ENCODE data around the gene TSHZ2.

Gene TSHZ2

GRCh38 chr20:53016071-53016470, 43.9 kb downstream of the TSHZ2 start:
- no peak overlapping the region for H3K4me3 ChIP-seq (ENCODE audit: insufficient read depth in 1 of 2, low read depth in 1 of 2, low read length in 2 of 2)
- no peak overlapping the region for H3K27ac ChIP-seq (ENCODE audit: low read length, poor library complexity, severe bottlenecking)
- no peak overlapping the region for H3K23ac ChIP-seq (ENCODE audit: low read length in 2 of 2)
- peaks cover 11% of the 10 kb centered on the region for H3K9me3 ChIP-seq (ENCODE audit: control insufficient read depth, low read length)
- H3K27me3 ChIP-seq (ENCODE audit: control insufficient read depth in 1 of 2, insufficient read depth in 1 of 2, low read length in 2 of 2) = no peaks in the 10 kb centered on the region
- no peak overlapping the region for H3K4me2 ChIP-seq (ENCODE audit: low read length, poor library complexity, severe bottlenecking)
- peaks cover 0 to 23% of the 10 kb centered on the region in 2 experiments for H3K36me3 ChIP-seq (ENCODE audit: control insufficient read depth in 1 of 2, insufficient read depth in 2 of 2, low read depth in 1 of 2, low read length in 2 of 2)
- no peak overlapping the region for H3K14ac ChIP-seq (ENCODE audit: low read length in 2 of 2)
- no peak overlapping the region for H4K91ac ChIP-seq (ENCODE audit: low read length)
- WGBS = 100% methylated on average over 2 of the region's 2 CpGs
- H4K8ac ChIP-seq (ENCODE audit: low read length) = no peak overlapping the region
- H3K4me1 ChIP-seq (ENCODE audit: control insufficient read depth, insufficient read depth, low read depth, low read length) = no peaks in the 10 kb centered on the region
- no peak overlapping the region for H2AFZ ChIP-seq (ENCODE audit: low read depth, low read length)
- no peak overlapping the region for H2BK12ac ChIP-seq (ENCODE audit: low read length in 2 of 2)
- no peak overlapping the region for H3K9ac ChIP-seq (ENCODE audit: low read length)
- H3K4ac ChIP-seq (ENCODE audit: low read depth in 1 of 2, low read length in 2 of 2) = no peak overlapping the region
- no peak overlapping the region for H2BK15ac ChIP-seq (ENCODE audit: low read depth, poor library complexity, severe bottlenecking)
- H3K18ac ChIP-seq (ENCODE audit: low read depth in 1 of 2, low read length in 2 of 2) = no peak overlapping the region
- no peak overlapping the region for H2AK5ac ChIP-seq (ENCODE audit: low read length, severe bottlenecking)
- H3K79me1 ChIP-seq (replicated peaks; ENCODE audit: low read length, poor library complexity, severe bottlenecking) = no peaks in the 10 kb centered on the region
- no peak overlapping the region for H2BK5ac ChIP-seq (ENCODE audit: low read depth, low read length, poor library complexity, severe bottlenecking)
- no peak for DNase-seq
- H2BK120ac ChIP-seq (ENCODE audit: low read depth, low read length) = no peak overlapping the region

DNA sequence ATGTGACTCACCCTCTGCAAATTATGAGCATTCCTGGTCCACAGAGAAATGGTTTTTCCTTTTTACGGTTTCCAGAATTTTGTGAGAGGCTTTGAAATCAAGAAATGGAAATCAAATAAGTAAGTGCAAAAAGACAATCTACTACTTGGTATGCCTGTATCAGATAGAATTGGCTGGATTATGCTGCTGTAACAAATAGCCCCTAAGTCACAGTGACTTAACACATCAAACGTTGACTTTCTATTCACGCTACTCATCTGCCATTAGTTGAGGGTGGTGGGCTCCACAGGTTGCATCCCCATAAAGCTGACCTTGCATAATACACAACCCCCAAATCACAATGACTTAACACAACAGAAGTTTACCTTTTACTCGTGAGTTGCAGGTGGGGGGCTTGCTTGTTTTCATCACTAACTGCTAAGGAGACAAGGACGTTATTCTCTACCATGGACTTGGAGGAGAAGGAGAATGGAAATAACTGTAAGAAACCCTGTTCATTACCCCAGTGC, 44.4 kb downstream of the TSHZ2 start:
- H3K18ac ChIP-seq (ENCODE audit: low read depth in 1 of 2, low read length in 2 of 2) = no peak overlapping the region
- H4K8ac ChIP-seq (ENCODE audit: low read length) = no peak overlapping the region
- no peak overlapping the region for H2BK120ac ChIP-seq (ENCODE audit: low read depth, low read length)
- H3K79me1 ChIP-seq (replicated peaks; ENCODE audit: low read length, poor library complexity, severe bottlenecking) = no peaks in the 10 kb centered on the region
- no peak overlapping the region for H2AK5ac ChIP-seq (ENCODE audit: low read length, severe bottlenecking)
- no peak overlapping the region for H3K14ac ChIP-seq (ENCODE audit: low read length in 2 of 2)
- H3K27me3 ChIP-seq (ENCODE audit: control insufficient read depth in 1 of 2, insufficient read depth in 1 of 2, low read length in 2 of 2) = no peaks in the 10 kb centered on the region
- no peak overlapping the region for H4K91ac ChIP-seq (ENCODE audit: low read length)
- H3K36me3 ChIP-seq (ENCODE audit: control insufficient read depth in 1 of 2, insufficient read depth in 2 of 2, low read depth in 1 of 2, low read length in 2 of 2) = peaks cover 0 to 23% of the 10 kb centered on the region in 2 experiments
- H3K4ac ChIP-seq (ENCODE audit: low read depth in 1 of 2, low read length in 2 of 2) = no peak overlapping the region
- no peak overlapping the region for H2BK12ac ChIP-seq (ENCODE audit: low read length in 2 of 2)
- no peak overlapping the region for H3K27ac ChIP-seq (ENCODE audit: low read length, poor library complexity, severe bottlenecking)
- no peak overlapping the region for H3K4me3 ChIP-seq (ENCODE audit: insufficient read depth in 1 of 2, low read depth in 1 of 2, low read length in 2 of 2)
- DNase-seq = no peak
- H3K9ac ChIP-seq (ENCODE audit: low read length) = no peak overlapping the region
- H2AFZ ChIP-seq (ENCODE audit: low read depth, low read length) = no peak overlapping the region
- no peak overlapping the region for H2BK5ac ChIP-seq (ENCODE audit: low read depth, low read length, poor library complexity, severe bottlenecking)
- no peak overlapping the region for H3K23ac ChIP-seq (ENCODE audit: low read length in 2 of 2)
- no peak overlapping the region for H3K4me2 ChIP-seq (ENCODE audit: low read length, poor library complexity, severe bottlenecking)
- no peaks in the 10 kb centered on the region for H3K4me1 ChIP-seq (ENCODE audit: control insufficient read depth, insufficient read depth, low read depth, low read length)
- peaks cover 11% of the 10 kb centered on the region for H3K9me3 ChIP-seq (ENCODE audit: control insufficient read depth, low read length)
- H2BK15ac ChIP-seq (ENCODE audit: low read depth, poor library complexity, severe bottlenecking) = no peak overlapping the region
- WGBS = 95% methylated on average over 5 of the region's 5 CpGs

- no peak overlapping the region for H2BK12ac ChIP-seq (ENCODE audit: low read length in 2 of 2)
- no peak for DNase-seq
- H4K8ac ChIP-seq (ENCODE audit: low read length) = no peak overlapping the region
- no peaks in the 10 kb centered on the region for H3K4me1 ChIP-seq (ENCODE audit: control insufficient read depth, insufficient read depth, low read depth, low read length)
- no peak overlapping the region for H3K23ac ChIP-seq (ENCODE audit: low read length in 2 of 2)
- H2BK5ac ChIP-seq (ENCODE audit: low read depth, low read length, poor library complexity, severe bottlenecking) = no peak overlapping the region
- H3K9ac ChIP-seq (ENCODE audit: low read length) = no peak overlapping the region
- no peak overlapping the region for H2BK120ac ChIP-seq (ENCODE audit: low read depth, low read length)
- H3K9me3 ChIP-seq (ENCODE audit: control insufficient read depth, low read length) = peaks cover 11% of the 10 kb centered on the region
- H3K4me2 ChIP-seq (ENCODE audit: low read length, poor library complexity, severe bottlenecking) = no peak overlapping the region
- 87% methylated on average over 4 of the region's 4 CpGs for WGBS
- H4K91ac ChIP-seq (ENCODE audit: low read length) = no peak overlapping the region
- H3K18ac ChIP-seq (ENCODE audit: low read depth in 1 of 2, low read length in 2 of 2) = no peak overlapping the region
- no peak overlapping the region for H3K14ac ChIP-seq (ENCODE audit: low read length in 2 of 2)
- H2AFZ ChIP-seq (ENCODE audit: low read depth, low read length) = no peak overlapping the region
- H3K27me3 ChIP-seq (ENCODE audit: control insufficient read depth in 1 of 2, insufficient read depth in 1 of 2, low read length in 2 of 2) = no peaks in the 10 kb centered on the region
- no peak overlapping the region for H3K27ac ChIP-seq (ENCODE audit: low read length, poor library complexity, severe bottlenecking)
- H2AK5ac ChIP-seq (ENCODE audit: low read length, severe bottlenecking) = no peak overlapping the region
- no peaks in the 10 kb centered on the region for H3K79me1 ChIP-seq (replicated peaks; ENCODE audit: low read length, poor library complexity, severe bottlenecking)
- no peak overlapping the region for H2BK15ac ChIP-seq (ENCODE audit: low read depth, poor library complexity, severe bottlenecking)
- no peak overlapping the region for H3K4ac ChIP-seq (ENCODE audit: low read depth in 1 of 2, low read length in 2 of 2)
- peaks cover 0 to 19% of the 10 kb centered on the region in 2 experiments for H3K36me3 ChIP-seq (ENCODE audit: control insufficient read depth in 1 of 2, insufficient read depth in 2 of 2, low read depth in 1 of 2, low read length in 2 of 2)
- no peak overlapping the region for H3K4me3 ChIP-seq (ENCODE audit: insufficient read depth in 1 of 2, low read depth in 1 of 2, low read length in 2 of 2)
Observed at GRCh38 chr20:53017206-53017605, 45.0 kb downstream of the TSHZ2 start.

DNA sequence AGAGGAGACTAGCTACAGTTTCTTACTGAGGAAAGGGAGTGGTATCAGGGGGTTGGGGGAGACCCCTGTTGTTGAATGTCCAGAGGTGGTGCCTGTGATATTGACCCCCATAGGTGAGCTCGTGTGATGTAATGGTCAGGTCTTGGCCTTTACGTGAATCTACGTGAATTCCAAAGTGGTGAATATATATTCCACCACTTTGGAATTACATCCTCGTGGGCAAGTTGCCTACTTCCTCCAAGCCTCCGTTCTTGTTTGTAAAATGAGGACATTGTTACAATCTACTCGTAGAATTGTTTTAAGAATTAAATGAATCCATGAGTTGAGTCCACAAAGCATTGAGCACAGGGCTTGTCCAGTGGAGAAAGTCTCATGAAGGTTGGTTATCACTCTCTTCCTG, 47.3 kb downstream of the TSHZ2 start:
- H3K18ac ChIP-seq (ENCODE audit: low read depth in 1 of 2, low read length in 2 of 2) = no peak overlapping the region
- no peak overlapping the region for H2BK12ac ChIP-seq (ENCODE audit: low read length in 2 of 2)
- no peak overlapping the region for H2AFZ ChIP-seq (ENCODE audit: low read depth, low read length)
- H4K91ac ChIP-seq (ENCODE audit: low read length) = no peak overlapping the region
- no peak overlapping the region for H4K8ac ChIP-seq (ENCODE audit: low read length)
- WGBS = 85% methylated on average over 6 of the region's 6 CpGs
- no peak overlapping the region for H3K9ac ChIP-seq (ENCODE audit: low read length)
- no peaks in the 10 kb centered on the region for H3K27me3 ChIP-seq (ENCODE audit: control insufficient read depth in 1 of 2, insufficient read depth in 1 of 2, low read length in 2 of 2)
- H3K4me1 ChIP-seq (ENCODE audit: control insufficient read depth, insufficient read depth, low read depth, low read length) = no peaks in the 10 kb centered on the region
- H3K4me2 ChIP-seq (ENCODE audit: low read length, poor library complexity, severe bottlenecking) = no peak overlapping the region
- H3K4me3 ChIP-seq (ENCODE audit: insufficient read depth in 1 of 2, low read depth in 1 of 2, low read length in 2 of 2) = no peak overlapping the region
- no peak overlapping the region for H2BK120ac ChIP-seq (ENCODE audit: low read depth, low read length)
- H2BK5ac ChIP-seq (ENCODE audit: low read depth, low read length, poor library complexity, severe bottlenecking) = no peak overlapping the region
- H3K27ac ChIP-seq (ENCODE audit: low read length, poor library complexity, severe bottlenecking) = no peak overlapping the region
- H3K4ac ChIP-seq (ENCODE audit: low read depth in 1 of 2, low read length in 2 of 2) = no peak overlapping the region
- no peak overlapping the region for H2BK15ac ChIP-seq (ENCODE audit: low read depth, poor library complexity, severe bottlenecking)
- H3K79me1 ChIP-seq (replicated peaks; ENCODE audit: low read length, poor library complexity, severe bottlenecking) = no peaks in the 10 kb centered on the region
- DNase-seq = no peak
- no peak overlapping the region for H2AK5ac ChIP-seq (ENCODE audit: low read length, severe bottlenecking)
- H3K9me3 ChIP-seq (ENCODE audit: control insufficient read depth, low read length) = peaks cover 3% of the 10 kb centered on the region
- peaks cover 0 to 10% of the 10 kb centered on the region in 2 experiments for H3K36me3 ChIP-seq (ENCODE audit: control insufficient read depth in 1 of 2, insufficient read depth in 2 of 2, low read depth in 1 of 2, low read length in 2 of 2)
- no peak overlapping the region for H3K14ac ChIP-seq (ENCODE audit: low read length in 2 of 2)
- H3K23ac ChIP-seq (ENCODE audit: low read length in 2 of 2) = no peak overlapping the region

Data from mesenchymal stem cell (in vitro differentiated cells and primary cell).